ENCODE results near the gene CYB5R3. TPM values are rescaled to one million over a fixed set of nuclear protein-coding genes. Genes with fewer than 3 reads are reported as not detected.
A peak's percentile ranks its signal among the peaks of the same experiment; 100 is the strongest.

The CYB5R3 gene
- total RNA-seq, 2 donors from 2014 or later = 125 to 455 TPM

DNA sequence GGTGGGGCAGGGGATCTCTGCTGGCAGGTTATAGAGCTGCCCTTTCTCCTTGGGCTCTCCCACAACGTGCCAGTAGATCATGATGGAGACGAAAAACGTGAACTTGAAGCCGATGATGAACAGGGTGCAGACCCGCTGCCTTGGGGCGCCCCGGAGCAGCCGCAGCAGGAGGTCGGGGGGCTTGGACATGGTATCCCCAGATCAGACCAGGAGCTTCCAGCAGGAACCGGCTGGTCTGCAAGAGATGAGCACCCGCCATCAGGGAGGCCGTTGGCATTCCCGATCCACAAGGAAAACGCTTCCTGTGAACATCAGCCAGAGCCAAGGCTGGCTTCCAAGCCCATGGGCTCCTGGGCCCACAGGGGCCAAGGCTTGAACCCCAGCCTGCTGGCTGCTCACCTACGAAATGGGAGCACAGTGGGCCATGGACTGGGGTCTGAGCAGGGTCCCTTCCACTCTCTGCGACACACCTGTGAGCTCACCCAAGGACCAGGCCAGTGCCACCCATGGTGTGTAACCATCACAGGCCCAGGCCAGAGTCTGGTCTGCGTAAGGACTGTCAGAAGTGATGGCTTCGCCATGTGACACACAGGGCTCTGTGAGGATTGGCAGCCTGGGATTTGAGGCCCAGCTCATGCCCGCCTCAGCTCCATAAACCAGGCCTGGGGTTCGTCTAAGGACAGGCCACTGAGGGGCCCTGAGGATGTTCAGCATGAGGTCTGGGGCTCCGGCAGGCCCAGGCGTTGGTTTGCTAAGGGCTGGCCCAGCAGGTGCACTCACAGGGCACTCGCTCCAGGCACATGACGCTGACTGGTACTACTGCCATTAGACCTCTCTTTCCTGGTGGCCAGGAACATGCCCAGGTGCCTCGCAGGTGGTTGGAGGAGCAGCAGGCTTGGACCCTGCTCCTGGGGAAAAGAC lies 44.8 kb upstream of the CYB5R3 start:
- no peak overlapping the region for H3K27ac ChIP-seq
- no peaks in the 10 kb centered on the region for H3K27me3 ChIP-seq (replicated peaks; ENCODE audit: insufficient read depth)
- peaks cover 1% of the 10 kb centered on the region for H3K4me1 ChIP-seq (replicated peaks)
- no peaks in the 10 kb centered on the region for H3K9me3 ChIP-seq
- 96% methylated on average over 20 of the region's 25 CpGs for WGBS
- no peaks in the 10 kb centered on the region for H3K36me3 ChIP-seq
- intact Hi-C loops (cut with DNase I) = no loop called here
- H3K4me3 ChIP-seq = no peak overlapping the region
- no peak for DNase-seq (ENCODE audit: low spot score)
- TF ChIP-seq CTCF (IDR thresholded peaks at IDR 0.05) = no peak
- no peak for TF ChIP-seq POLR2A (IDR thresholded peaks at IDR 0.05)
- TF ChIP-seq POLR2AphosphoS5 (IDR thresholded peaks at IDR 0.05) = no peak

- no peak overlapping the region for H3K27ac ChIP-seq
- H3K36me3 ChIP-seq = no peaks in the 10 kb centered on the region
- 94% methylated on average over 51 of the region's 51 CpGs for WGBS
- peaks cover 4% of the 10 kb centered on the region for H3K4me1 ChIP-seq (replicated peaks)
- H3K4me3 ChIP-seq = no peak overlapping the region
- H3K27me3 ChIP-seq (replicated peaks; ENCODE audit: insufficient read depth) = no peaks in the 10 kb centered on the region
- no peaks in the 10 kb centered on the region for H3K9me3 ChIP-seq
- DNase-seq (ENCODE audit: low spot score) = no peak
- intact Hi-C loops (cut with DNase I) = no loop called here
- TF ChIP-seq POLR2A (IDR thresholded peaks at IDR 0.05) (no peak), POLR2AphosphoS5 (IDR thresholded peaks at IDR 0.05) (no peak), CTCF (IDR thresholded peaks at IDR 0.05) (no peak)
Observed at GRCh38 chr22:42693055-42693762, 44.0 kb upstream of the CYB5R3 start.

GRCh38 chr22:42692239-42693054 lies 43.3 kb upstream of the CYB5R3 start:
- peak overlapping the region; percentile 48 to 56 for H3K27ac ChIP-seq
- peaks cover 11% of the 10 kb centered on the region for H3K4me1 ChIP-seq (replicated peaks)
- WGBS = 81% methylated on average over 26 of the region's 32 CpGs

DNA sequence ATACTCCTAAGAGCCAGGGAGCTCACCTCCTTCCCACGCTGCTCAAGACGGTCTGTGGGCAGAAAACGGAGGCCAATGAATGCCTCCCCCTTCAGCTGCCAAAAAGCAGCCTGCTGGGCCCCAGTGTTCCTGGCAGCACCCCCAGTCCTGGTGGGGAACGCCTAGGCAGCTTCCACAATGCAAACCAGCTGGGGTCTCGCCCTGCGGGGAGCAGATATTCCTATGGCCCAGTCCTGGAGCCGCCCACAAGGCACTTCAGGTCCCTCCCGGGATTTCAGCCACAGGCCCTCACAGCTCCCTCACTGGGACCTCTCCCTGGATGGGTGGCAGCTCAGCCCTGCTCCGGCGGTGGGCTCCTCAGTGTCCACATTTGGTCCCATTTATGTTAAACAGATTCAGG lies 42.2 kb upstream of the CYB5R3 start:
- Histone ChIP-seq H3K9me3 (no peaks in the 10 kb centered on the region), H3K4me3 (no peak overlapping the region), H3K27ac (peak overlapping the region; percentile 48 to 56), H3K4me1 (replicated peaks) (peaks cover 11% of the 10 kb centered on the region), H3K36me3 (no peaks in the 10 kb centered on the region), H3K27me3 (replicated peaks; ENCODE audit: insufficient read depth) (no peaks in the 10 kb centered on the region)
- intact Hi-C loops (cut with DNase I) = no loop called here
- DNase-seq (ENCODE audit: low spot score) = no peak
- TF ChIP-seq POLR2AphosphoS5 (IDR thresholded peaks at IDR 0.05) = no peak
- no peak for TF ChIP-seq POLR2A (IDR thresholded peaks at IDR 0.05)
- TF ChIP-seq CTCF (IDR thresholded peaks at IDR 0.05) = no peak
- 59% methylated on average over 9 of the region's 10 CpGs for WGBS

More at GRCh38 chr22:42692239-42693054, 43.3 kb upstream of the CYB5R3 start:
- intact Hi-C loops (cut with DNase I) = no loop called here
- no peak for TF ChIP-seq POLR2AphosphoS5 (IDR thresholded peaks at IDR 0.05)
- no peak for TF ChIP-seq POLR2A (IDR thresholded peaks at IDR 0.05)
- no peak for TF ChIP-seq CTCF (IDR thresholded peaks at IDR 0.05)
- Histone ChIP-seq H3K27me3 (replicated peaks; ENCODE audit: insufficient read depth) (no peaks in the 10 kb centered on the region), H3K36me3 (no peaks in the 10 kb centered on the region), H3K9me3 (no peaks in the 10 kb centered on the region), H3K4me3 (no peak overlapping the region)
- DNase-seq (ENCODE audit: low spot score) = no peak

Data from prostate gland (tissue), 2 donors.